HEK293T (cell line): ENCODE measurements around the gene ITPKA.
A peak's percentile ranks its signal among the peaks of the same experiment; 100 is the strongest.

Experiments used
- BHLHE40 ChIP-seq: fragments of 450-650 bp; IDR thresholded peaks from 2 replicates; pipeline ENCODE4 v1.6.1; 2016; ENCODE audit warnings: mild to moderate bottlenecking, moderate library complexity, borderline replicate concordance
- FOXK2 ChIP-seq: fragments of 450-650 bp; IDR thresholded peaks from 2 replicates; pipeline ENCODE4 v1.6.1; 2016; ENCODE audit warnings: mild to moderate bottlenecking
- FOXM1 ChIP-seq: fragments of 450-650 bp; IDR thresholded peaks from 2 replicates; pipeline ENCODE4 v1.6.1; 2017; ENCODE audit warnings: mild to moderate bottlenecking, borderline replicate concordance
- HDGF ChIP-seq: fragments of 450-650 bp; IDR thresholded peaks from 2 replicates; pipeline ENCODE4 v1.6.1; 2017; ENCODE audit warnings: antibody characterized with exemption, borderline replicate concordance
- SP1 ChIP-seq: fragments of 450-650 bp; IDR thresholded peaks from 2 replicates; pipeline ENCODE4 v1.6.1; 2017
- TARDBP ChIP-seq: fragments of 450-650 bp; IDR thresholded peaks from 2 replicates; pipeline ENCODE4 v1.6.1; 2016
- ZNF384 ChIP-seq: fragments of 450-650 bp; IDR thresholded peaks from 2 replicates; pipeline ENCODE4 v1.6.1; 2016

DNA sequence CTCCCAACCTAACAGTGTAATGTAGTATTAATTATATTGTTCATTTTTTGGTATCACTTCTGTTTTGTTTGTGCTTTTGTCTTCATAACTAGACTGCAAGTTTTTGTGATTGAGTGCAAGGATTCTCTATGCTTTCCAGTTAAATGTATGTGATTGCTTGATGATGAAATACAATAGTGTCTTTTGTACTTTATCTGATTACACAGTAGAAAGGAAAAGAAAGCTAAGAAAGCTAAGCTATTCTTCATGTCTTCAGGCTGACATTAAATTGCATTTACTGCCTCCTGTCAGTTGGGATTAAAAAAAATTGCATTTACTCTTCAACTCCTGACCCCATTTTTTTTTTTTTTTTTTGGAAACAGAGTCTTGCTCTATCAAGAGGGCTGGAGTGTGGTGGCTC lies 48.3 kb upstream of the ITPKA start:
- TF ChIP-seq FOXM1: no peak
- TF ChIP-seq SP1: no peak
- TF ChIP-seq HDGF: no peak
- TF ChIP-seq BHLHE40: no peak
- no peak for TF ChIP-seq TARDBP
- TF ChIP-seq ZNF384: 0 out of 2 replicates have a peak, but pooled peaks have one; percentile 12
- TF ChIP-seq FOXK2: no peak
